Posterior cingulate gyrus (tissue), 11 donors: ENCODE results near the gene PUS3.

ENCODE experiments used
- DNase-seq, 10 donors: peaks; one replicate each; pipeline versions ENCODE4 v3.0.0 to v3.0.0-alpha.2; 2020 to 2021; ENCODE audit warnings: mixed read lengths in 3 of 10
- intact Hi-C: fragments of 100-400 bp; cut with DNase I; formaldehyde crosslinking; loops from one replicate; pipeline ENCODE4 v1.15.1; 2023

PUS3 gene

DNA sequence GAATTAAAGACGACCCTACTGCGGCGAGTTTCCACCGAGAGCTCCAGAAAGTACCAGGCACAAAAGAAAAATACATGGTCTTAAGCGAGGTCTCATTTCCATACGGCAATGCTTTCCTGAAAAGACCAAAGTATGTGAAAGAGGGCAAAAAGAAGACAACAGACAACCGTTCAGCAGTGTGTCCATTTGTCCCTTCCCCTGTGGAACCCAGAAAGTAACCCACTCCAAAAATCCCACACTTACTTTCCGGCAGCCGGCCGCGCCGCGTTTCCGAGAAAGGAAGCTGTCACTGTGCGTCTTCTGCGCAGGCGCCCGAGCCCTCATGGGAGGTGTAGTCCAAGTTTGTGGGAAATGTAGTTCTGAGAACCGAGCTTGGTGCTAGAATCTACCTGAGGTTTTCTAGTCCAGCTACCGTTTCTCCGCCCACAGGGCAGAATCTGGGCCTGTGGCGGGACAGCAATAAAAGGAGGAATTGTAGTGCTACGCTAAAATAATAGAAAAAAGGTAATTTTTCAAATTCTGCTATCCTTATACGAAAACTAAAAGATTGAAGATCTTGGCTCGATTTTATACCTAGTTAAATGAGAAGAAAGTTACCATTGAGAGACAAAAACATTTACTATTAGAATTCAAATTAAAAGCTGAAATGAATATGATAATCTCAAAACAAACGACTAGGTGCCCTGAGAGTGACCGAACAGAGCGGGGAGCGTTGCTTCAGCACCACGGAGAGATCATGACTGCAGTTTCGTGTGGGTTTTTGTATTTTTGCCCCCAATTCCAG, at the start of gene PUS3:
Gene PUS3, minus strand, starts transcription at position 280 of the 784 bp plus-strand sequence. CDS start 6,922 bp downstream, outside the sequence.
- intact Hi-C loops, result no loop called here
- peak; percentile 86 to 99 (median 92) for DNase-seq

GRCh38 chr11:125952559-125952958, 49.6 kb upstream of the PUS3 start:
- no peak for DNase-seq
- intact Hi-C loops, result no loop called here

GRCh38 chr11:125951731-125952130, 48.7 kb upstream of the PUS3 start:
- DNase-seq, result peak in 2 of 10 donors; percentile 70 to 75
- intact Hi-C loops, result no loop called here

DNA sequence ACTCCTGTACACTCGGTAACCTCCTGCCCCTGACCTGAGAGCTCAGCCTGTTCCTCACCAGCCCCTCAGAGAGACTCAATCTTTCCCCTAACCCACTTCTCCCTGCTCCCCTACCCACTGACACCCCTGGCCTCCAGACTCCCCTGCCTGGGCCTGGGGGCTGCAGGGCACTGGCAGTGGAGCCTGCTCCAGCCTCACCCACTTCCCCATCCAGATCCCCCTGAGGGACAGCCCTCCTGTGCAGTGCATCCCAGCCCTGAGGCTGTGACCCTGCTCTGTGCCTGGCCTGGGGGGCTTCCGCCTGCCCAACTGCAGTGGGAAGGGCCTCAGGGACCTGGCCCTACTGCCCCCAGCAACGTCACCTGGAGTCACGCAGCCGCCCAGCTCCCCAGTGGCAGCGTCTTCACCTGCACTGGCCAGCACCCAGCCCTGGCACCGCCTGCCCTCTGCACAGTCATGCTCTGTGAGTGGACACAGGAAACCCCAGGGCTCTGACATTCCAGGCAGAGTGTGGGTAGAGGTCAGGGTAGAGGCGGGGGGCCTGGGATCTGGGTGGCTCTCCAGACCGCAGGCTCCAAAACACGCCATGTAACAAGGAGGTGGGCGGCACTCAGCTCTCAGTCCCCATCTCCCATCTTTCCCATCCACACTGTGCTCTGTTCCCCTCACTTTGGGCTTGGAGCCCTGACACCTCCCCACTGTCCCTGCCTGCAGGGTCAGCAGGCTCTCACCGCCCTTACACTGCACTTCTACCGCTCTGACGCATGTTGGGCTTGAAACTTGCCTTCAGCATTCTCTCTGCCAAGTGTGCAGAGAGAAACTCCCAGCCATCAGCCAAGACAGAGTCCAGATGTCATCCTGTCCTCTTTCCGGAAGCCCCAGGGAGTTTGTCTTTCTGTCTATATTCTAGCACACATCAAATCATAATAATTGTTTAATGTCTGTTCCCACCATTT, 48.0 kb upstream of the PUS3 start:
- peak in 2 of 10 donors; percentile 45 to 69 for DNase-seq
- intact Hi-C loops, result no loop called here

GRCh38 chr11:125950178-125950490, 47.1 kb upstream of the PUS3 start:
- intact Hi-C loops, result no loop called here

GRCh38 chr11:125949271-125950177, 46.5 kb upstream of the PUS3 start:
- peak in 2 of 10 donors; percentile 59 to 70 for DNase-seq
- intact Hi-C loops, result no loop called here

More at GRCh38 chr11:125950178-125950490, 47.1 kb upstream of the PUS3 start:
- DNase-seq, result peak in 2 of 10 donors; percentile 51 to 69

DNA sequence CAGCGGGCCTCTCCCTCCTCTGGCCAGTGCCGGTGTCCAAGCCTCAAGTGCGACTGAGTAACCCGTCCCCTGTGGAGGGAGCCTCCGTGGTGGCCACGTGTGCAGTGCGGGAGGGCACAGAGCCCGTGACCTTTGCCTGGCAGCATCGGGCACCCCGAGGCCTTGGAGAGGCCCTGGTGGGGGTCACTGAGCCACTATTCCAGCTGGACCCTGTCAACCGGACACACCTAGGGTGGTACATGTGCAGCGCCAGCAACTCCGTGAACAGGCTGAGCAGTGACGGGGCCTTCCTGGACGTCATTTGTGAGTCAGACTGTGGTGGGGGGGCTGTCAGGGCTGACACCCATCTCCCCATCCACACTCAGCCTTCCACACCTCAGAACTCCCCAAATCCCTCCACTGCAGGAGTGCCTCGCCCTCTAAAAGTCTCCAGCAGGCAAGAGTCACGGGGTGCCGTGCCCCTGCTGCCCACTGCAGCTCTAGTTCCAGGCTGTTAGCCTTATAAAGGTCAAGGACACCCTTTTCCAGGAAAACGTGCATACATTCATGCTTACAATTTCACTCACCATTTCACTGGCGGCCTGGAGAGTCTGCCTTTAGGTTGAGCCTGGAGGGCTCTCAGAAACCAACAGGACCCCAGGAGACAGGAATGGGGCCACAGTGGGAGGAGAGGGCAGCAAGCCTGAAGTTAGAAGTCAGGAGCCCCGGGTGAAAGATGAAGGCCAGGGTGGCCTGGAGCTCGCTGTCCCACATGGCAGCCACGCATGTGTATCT, 45.5 kb upstream of the PUS3 start:
- peak in 1 of 10 donors; percentile 75 for DNase-seq
- intact Hi-C loops, result no loop called here

- intact Hi-C loops, result no loop called here
- DNase-seq, result peak in 1 of 10 donors; percentile 70
Measured at GRCh38 chr11:125947419-125948277, 44.6 kb upstream of the PUS3 start.

GRCh38 chr11:125946712-125947418, 43.9 kb upstream of the PUS3 start:
- intact Hi-C loops, result no loop called here
- no peak for DNase-seq

GRCh38 chr11:125945797-125946520, 43.0 kb upstream of the PUS3 start, which contains the start of gene VSIG10L2:
Gene VSIG10L2 (plus strand): TSS chr11:125946044. CDS start chr11:125946056, 12 bp downstream.
- DNase-seq, result no peak
- intact Hi-C loops, result no loop called here

- no peak for DNase-seq
- intact Hi-C loops, result no loop called here
Measured at GRCh38 chr11:125945011-125945796, 42.2 kb upstream of the PUS3 start.

DNA sequence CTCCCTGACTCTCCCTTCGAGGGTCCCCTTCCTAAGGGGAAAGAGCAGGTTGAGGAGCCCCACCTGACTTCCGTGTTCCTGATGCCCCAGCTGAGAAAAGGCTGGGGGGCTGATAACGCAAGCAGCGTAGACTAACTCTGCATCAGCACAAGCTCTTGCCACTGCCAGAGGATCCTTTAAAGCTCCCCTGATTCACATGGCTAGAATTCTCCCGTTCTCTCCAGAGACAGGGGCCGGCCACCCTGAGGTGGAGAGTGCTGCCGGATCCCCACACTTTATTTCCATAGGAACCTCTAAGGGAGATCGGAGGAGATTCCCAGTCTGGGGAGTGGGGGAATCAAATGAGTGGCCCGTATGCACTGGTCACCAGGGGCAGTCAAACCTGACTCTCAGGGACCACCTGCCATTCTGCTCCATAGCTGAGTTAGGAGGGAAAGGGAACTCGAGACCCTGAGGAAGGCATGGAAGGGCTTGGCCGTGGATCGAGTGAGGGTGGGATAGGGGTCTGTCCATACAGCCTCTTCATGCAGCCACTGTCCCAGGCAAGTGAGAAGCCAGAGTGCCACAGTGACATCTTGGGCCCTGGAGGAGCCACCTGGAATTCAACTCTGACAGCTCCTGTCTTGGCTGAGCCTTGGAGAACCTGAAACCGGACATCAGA, 41.5 kb upstream of the PUS3 start:
- intact Hi-C loops, result no loop called here
- DNase-seq, result no peak

GRCh38 chr11:125943661-125944349, 40.8 kb upstream of the PUS3 start:
- no peak for DNase-seq
- intact Hi-C loops, result no loop called here

GRCh38 chr11:125942771-125943428, 39.9 kb upstream of the PUS3 start:
- intact Hi-C loops, result no loop called here
- DNase-seq, result no peak
